HepG2 (cell line): Measurements from ENCODE around the gene CCM2L. TPM values are rescaled to one million over a fixed set of nuclear protein-coding genes. Genes with fewer than 3 reads are reported as not detected.

Experiments used
- ATAC-seq: fragments of 200-7000 bp; cut with Tn5 transposase; 3 replicates; pipeline ENCODE4 v1.9.1; 2020; ENCODE audit warnings: mild to moderate bottlenecking, moderate library complexity
- BruUV-seq: library from RNA; stranded (reverse); fragments of 400-500 nt; replicated peaks from 2 replicates; lab custom pipeline; 2021; lab: Mats Ljungman, UMichigan
- CTCF ChIA-PET: fragments of 300-600 bp; formaldehyde crosslinking; extraction: SDS; loops from one replicate; lab custom pipeline; 2021; ENCODE audit warnings: low total read pairs, inconsistent platforms, low intra/inter-chr PET ratio; lab: Yijun Ruan, JAX
- POLR2A ChIA-PET: fragments of 350-600 bp; sonication (Branson Sonifier 250); formaldehyde crosslinking; loops from one replicate; lab custom pipeline; 2020; ENCODE audit warnings: antibody characterized with exemption, inconsistent platforms; lab: Yijun Ruan, JAX
- DNase-seq: peaks from one replicate; pipeline ENCODE4 v3.0.0-alpha.2; 2015; ENCODE audit warnings: low spot score
- FAIRE-seq: peaks from 3 replicates; lab custom pipeline; 2011; peaks lifted over from hg19 to GRCh38; lab: Jason Lieb, UNC
- H2AFZ ChIP-seq: one replicate; pipeline ENCODE4 v1.6.1; 2011; ENCODE audit warnings: low read length, inconsistent platforms
- H3K27ac ChIP-seq: fragments of 300-600 bp; 3 replicates; pipeline ENCODE4 v1.8.0; 2011; ENCODE audit warnings: mixed run types, mild to moderate bottlenecking, mixed read lengths, low read length, inconsistent platforms; ENCODE audit not compliant: insufficient read depth; ENCODE audit errors: extremely low read length
- H3K27me3 ChIP-seq, 2 experiments: fragments of 200-600 bp in 1 of 2; 2 replicates in 1 of 2; 3 replicates in 1 of 2; pipeline versions ENCODE4 v1.6.0 to v1.8.0; 2011; ENCODE audit warnings: low read length in 2 of 2, mild to moderate bottlenecking in 2 of 2, moderate library complexity in 2 of 2, inconsistent platforms in 1 of 2; ENCODE audit not compliant: insufficient read depth in 2 of 2, control insufficient read depth in 1 of 2
- H3K36me3 ChIP-seq, 2 experiments: fragments of 200-600 bp in 1 of 2; replicated peaks in 1 of 2; 2 replicates in 1 of 2; 3 replicates in 1 of 2; pipeline versions ENCODE4 v1.5.1 to v1.8.0; 2011; ENCODE audit warnings: low read length in 2 of 2, inconsistent platforms in 1 of 2; ENCODE audit not compliant: insufficient read depth in 2 of 2, control insufficient read depth in 1 of 2
- H3K4me1 ChIP-seq: 2 replicates; pipeline ENCODE4 v1.5.1; 2012; ENCODE audit warnings: low read length, inconsistent platforms; ENCODE audit not compliant: insufficient read depth
- H3K4me2 ChIP-seq: 2 replicates; pipeline ENCODE4 v1.6.0; 2011; ENCODE audit warnings: low read depth, low read length, inconsistent platforms
- H3K4me3 ChIP-seq, 3 experiments: fragments of 200-600 bp in 1 of 3; sonication (generic), shearing (Covaris generic) in 1 of 3; replicated peaks in 1 of 3; 2 replicates each; pipeline ENCODE4 v1.5.1; 2011 to 2016; ENCODE audit warnings: low read length in 3 of 3, inconsistent platforms in 2 of 3, low read depth in 2 of 3, mild to moderate bottlenecking in 2 of 3, control low read depth in 1 of 3, mixed read lengths in 1 of 3; ENCODE audit not compliant: insufficient read depth in 1 of 3
- H3K79me2 ChIP-seq: one replicate; pipeline ENCODE4 v1.6.1; 2011; ENCODE audit warnings: low read length, inconsistent platforms; ENCODE audit not compliant: insufficient read depth
- H3K9ac ChIP-seq: 2 replicates; pipeline ENCODE4 v1.6.0; 2011; ENCODE audit warnings: mild to moderate bottlenecking, low read depth, low read length, inconsistent platforms; ENCODE audit not compliant: insufficient read depth
- H3K9me3 ChIP-seq: 2 replicates; pipeline ENCODE4 v1.5.1; 2012; ENCODE audit warnings: mild to moderate bottlenecking, low read length
- H4K20me1 ChIP-seq: 2 replicates; pipeline ENCODE4 v1.6.0; 2011; ENCODE audit warnings: inconsistent platforms, mild to moderate bottlenecking, low read length, moderate library complexity; ENCODE audit not compliant: insufficient read depth
- CBX1 ChIP-seq: IDR thresholded peaks from one replicate; pipeline ENCODE4 v1.6.1; 2016; ENCODE audit warnings: antibody characterized with exemption, low read depth
- CTCF ChIP-seq: sonication (generic); formaldehyde crosslinking; IDR thresholded peaks from 2 replicates; pipeline ENCODE4 v1.5.0; 2020; ENCODE audit warnings: mild to moderate bottlenecking, missing genetic modification reagents, moderate library complexity
- MEIS2 ChIP-seq: sonication (generic); formaldehyde crosslinking; IDR thresholded peaks from 2 replicates; pipeline ENCODE4 v1.9.0; 2021; ENCODE audit warnings: mild to moderate bottlenecking, missing genetic modification reagents
- MTF1 ChIP-seq: sonication (generic); formaldehyde crosslinking; IDR thresholded peaks from 2 replicates; pipeline ENCODE4 v1.5.0; 2020; ENCODE audit warnings: missing genetic modification reagents
- MXD4 ChIP-seq: IDR thresholded peaks from 2 replicates; pipeline ENCODE4 v1.6.1; 2016; ENCODE audit warnings: mild to moderate bottlenecking, missing biosample characterization, missing genetic modification reagents
- PHF20 ChIP-seq: sonication (generic); formaldehyde crosslinking; IDR thresholded peaks from 2 replicates; pipeline ENCODE4 v1.5.0; 2020; ENCODE audit warnings: mild to moderate bottlenecking, missing genetic modification reagents
- POLR2G ChIP-seq: fragments of 200-400 bp; formaldehyde crosslinking; IDR thresholded peaks from 2 replicates; pipeline ENCODE4 v1.6.1; 2018; ENCODE audit warnings: mild to moderate bottlenecking, low read depth, low read length, moderate library complexity
- SRSF4 ChIP-seq: fragments of 200-400 bp; formaldehyde crosslinking; IDR thresholded peaks from one replicate; pipeline ENCODE4 v1.6.1; 2018; ENCODE audit warnings: mild to moderate bottlenecking, low read depth, low read length, moderate library complexity; ENCODE audit not compliant: poor library complexity, severe bottlenecking
- TOE1 ChIP-seq: sonication (generic); formaldehyde crosslinking; IDR thresholded peaks from 2 replicates; pipeline ENCODE4 v1.4.0; 2020; ENCODE audit warnings: mild to moderate bottlenecking, missing genetic modification reagents
- UBTF ChIP-seq: sonication (generic); formaldehyde crosslinking; IDR thresholded peaks from 2 replicates; pipeline ENCODE4 v1.4.0; 2020; ENCODE audit warnings: mild to moderate bottlenecking, missing genetic modification reagents
- ZFP37 ChIP-seq: sonication (generic); formaldehyde crosslinking; IDR thresholded peaks from 2 replicates; pipeline ENCODE4 v1.4.0; 2020; ENCODE audit warnings: missing genetic modification reagents, borderline replicate concordance
- ZNF282 ChIP-seq: fragments of 450-650 bp; IDR thresholded peaks from 2 replicates; pipeline ENCODE4 v1.6.1; 2018; ENCODE audit not compliant: partially characterized antibody
- ZNF547 ChIP-seq: sonication (generic); formaldehyde crosslinking; IDR thresholded peaks from 2 replicates; pipeline ENCODE4 v1.5.1; 2020; ENCODE audit warnings: mild to moderate bottlenecking, missing genetic modification reagents
- ZNF619 ChIP-seq: sonication (generic); formaldehyde crosslinking; IDR thresholded peaks from 2 replicates; pipeline ENCODE4 v1.4.0; 2020; ENCODE audit warnings: mild to moderate bottlenecking, missing genetic modification reagents
- ZNF777 ChIP-seq: sonication (generic); formaldehyde crosslinking; IDR thresholded peaks from 2 replicates; pipeline ENCODE4 v1.4.0; 2020; ENCODE audit warnings: missing genetic modification reagents
- WGBS: methylation state at CpG from one replicate; pipeline ENCODE4 v1.1.6; 2017; ENCODE audit warnings: low lambda C conversion rate; 5-methylcytosine and 5-hydroxymethylcytosine counted together
- in situ Hi-C: cut with HindIII; loops from 2 replicates; pipeline ENCODE4 v1.10.0; 2017; ENCODE audit warnings: low pct_unique_long_range_greater_than_20kb; ENCODE audit not compliant: extremely low pct_ligation_motif_present
- intact Hi-C: fragments of 100-400 bp; cut with micrococcal nuclease; formaldehyde crosslinking; loops from one replicate; pipeline ENCODE4 v1.10.0; 2022; ENCODE audit not compliant: unreplicated experiment
- polyA plus RNA-seq, 8 experiments: library from polyadenylated mRNA; depleted of rRNA in 3 of 8; stranded (reverse) in 7 of 8; unstranded in 1 of 8; fragments of >200 nt; fragmentation: Illumina TruSeq in 4 of 8; extraction: Trizol in 4 of 8; gene quantifications; 2 replicates each; pipeline versions ENCODE4 v1.2.1 to v1.2.3, GENCODE V29; 2011 to 2016; ENCODE audit warnings: low read depth in 4 of 8, missing spikeins in 1 of 8, mixed read lengths in 1 of 8; ENCODE audit not compliant: insufficient read depth in 1 of 8
- total RNA-seq, 5 experiments: library from RNA; depleted of rRNA; stranded (reverse); fragments of >200 nt; fragmentation: Illumina TruSeq; extraction: Trizol; gene quantifications; 2 replicates each; pipeline ENCODE4 v1.2.3, GENCODE V29; 2016; ENCODE audit warnings: low read depth in 1 of 5
- TF ChIP-seq, protein P1 (sequence below): sonication (generic); formaldehyde crosslinking; IDR thresholded peaks from 2 replicates; pipeline ENCODE4 v1.4.0; 2020; ENCODE audit warnings: missing genetic modification reagents
- TF ChIP-seq, protein P2 (sequence below): sonication (generic); formaldehyde crosslinking; IDR thresholded peaks from 2 replicates; pipeline ENCODE4 v1.4.0; 2020; ENCODE audit warnings: missing genetic modification reagents, borderline replicate concordance

Gene CCM2L
- total and polyA plus RNA-seq, 2 of the 13 experiments (the other 11 are each of a cell fraction or from before 2014, with no cell fraction given), result 0.15 TPM; not detected in 1

- Histone ChIP-seq H4K20me1 (no peaks in the 10 kb centered on the region; the same call in 1 of the 2 replicates), H3K9me3 (no peaks in the 10 kb centered on the region), H3K4me3 (peak overlapping the region; percentile 43 to 81 (median 58); a peak in 4 of 6 replicates), H3K9ac (no peak overlapping the region), H3K79me2 (no peaks in the 10 kb centered on the region), H3K4me1 (peaks cover 13% of the 10 kb centered on the region), H3K27me3 (peaks cover 15 to 70% of the 10 kb centered on the region in 2 experiments; a peak in 4 of 5 replicates), H2AFZ (no peak overlapping the region), H3K4me2 (peak overlapping the region; percentile 97), H3K27ac (no peak overlapping the region), H3K36me3 (no peaks in the 10 kb centered on the region)
- POLR2A ChIA-PET, result no interaction called here
- BruUV-seq, result no TSS peak
- ATAC-seq (peak; percentile 17), FAIRE-seq (no peak), DNase-seq (no peak)
- 0% methylated on average over 10 of the region's 42 CpGs for WGBS
- CTCF ChIA-PET, result interaction anchor here (1.7 kb wide), 1 partner anchor 12 kb away, joined by 4 read pairs; no protein-coding TSS in a partner anchor
- in situ Hi-C loops, result no loop called here
- intact Hi-C loops, result loop anchor here (5.0 kb wide), 1 partner anchor 167 kb away; no protein-coding TSS in a partner anchor
- TF ChIP-seq MEIS2 (CRISPR knock-in tag), result 0 out of 2 replicates have a peak, but pooled peaks have one; percentile 5
- no peak for TF ChIP-seq ZNF619 (CRISPR knock-in tag)
- peak; percentile 92 for TF ChIP-seq ZNF777 (CRISPR knock-in tag)
- TF ChIP-seq ZFP37 (CRISPR knock-in tag), result no peak
- no peak for TF ChIP-seq PHF20 (CRISPR knock-in tag)
- TF ChIP-seq POLR2G, result no peak
- TF ChIP-seq SRSF4, result no peak
- no peak for TF ChIP-seq MXD4 (CRISPR knock-in tag)
- TF ChIP-seq MTF1 (CRISPR knock-in tag), result no peak
- TF ChIP-seq CTCF (CRISPR knock-in tag), result peak; percentile 35; the same call in 1 of the 2 replicates
- TF ChIP-seq TOE1 (CRISPR knock-in tag), result no peak
- TF ChIP-seq ZNF282, result no peak
- TF ChIP-seq, protein P1, sequence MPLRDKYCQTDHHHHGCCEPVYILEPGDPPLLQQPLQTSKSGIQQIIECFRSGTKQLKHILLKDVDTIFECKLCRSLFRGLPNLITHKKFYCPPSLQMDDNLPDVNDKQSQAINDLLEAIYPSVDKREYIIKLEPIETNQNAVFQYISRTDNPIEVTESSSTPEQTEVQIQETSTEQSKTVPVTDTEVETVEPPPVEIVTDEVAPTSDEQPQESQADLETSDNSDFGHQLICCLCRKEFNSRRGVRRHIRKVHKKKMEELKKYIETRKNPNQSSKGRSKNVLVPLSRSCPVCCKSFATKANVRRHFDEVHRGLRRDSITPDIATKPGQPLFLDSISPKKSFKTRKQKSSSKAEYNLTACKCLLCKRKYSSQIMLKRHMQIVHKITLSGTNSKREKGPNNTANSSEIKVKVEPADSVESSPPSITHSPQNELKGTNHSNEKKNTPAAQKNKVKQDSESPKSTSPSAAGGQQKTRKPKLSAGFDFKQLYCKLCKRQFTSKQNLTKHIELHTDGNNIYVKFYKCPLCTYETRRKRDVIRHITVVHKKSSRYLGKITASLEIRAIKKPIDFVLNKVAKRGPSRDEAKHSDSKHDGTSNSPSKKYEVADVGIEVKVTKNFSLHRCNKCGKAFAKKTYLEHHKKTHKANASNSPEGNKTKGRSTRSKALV (CRISPR knock-in tag), result no peak
- TF ChIP-seq CBX1, result no peak
- TF ChIP-seq, protein P2, sequence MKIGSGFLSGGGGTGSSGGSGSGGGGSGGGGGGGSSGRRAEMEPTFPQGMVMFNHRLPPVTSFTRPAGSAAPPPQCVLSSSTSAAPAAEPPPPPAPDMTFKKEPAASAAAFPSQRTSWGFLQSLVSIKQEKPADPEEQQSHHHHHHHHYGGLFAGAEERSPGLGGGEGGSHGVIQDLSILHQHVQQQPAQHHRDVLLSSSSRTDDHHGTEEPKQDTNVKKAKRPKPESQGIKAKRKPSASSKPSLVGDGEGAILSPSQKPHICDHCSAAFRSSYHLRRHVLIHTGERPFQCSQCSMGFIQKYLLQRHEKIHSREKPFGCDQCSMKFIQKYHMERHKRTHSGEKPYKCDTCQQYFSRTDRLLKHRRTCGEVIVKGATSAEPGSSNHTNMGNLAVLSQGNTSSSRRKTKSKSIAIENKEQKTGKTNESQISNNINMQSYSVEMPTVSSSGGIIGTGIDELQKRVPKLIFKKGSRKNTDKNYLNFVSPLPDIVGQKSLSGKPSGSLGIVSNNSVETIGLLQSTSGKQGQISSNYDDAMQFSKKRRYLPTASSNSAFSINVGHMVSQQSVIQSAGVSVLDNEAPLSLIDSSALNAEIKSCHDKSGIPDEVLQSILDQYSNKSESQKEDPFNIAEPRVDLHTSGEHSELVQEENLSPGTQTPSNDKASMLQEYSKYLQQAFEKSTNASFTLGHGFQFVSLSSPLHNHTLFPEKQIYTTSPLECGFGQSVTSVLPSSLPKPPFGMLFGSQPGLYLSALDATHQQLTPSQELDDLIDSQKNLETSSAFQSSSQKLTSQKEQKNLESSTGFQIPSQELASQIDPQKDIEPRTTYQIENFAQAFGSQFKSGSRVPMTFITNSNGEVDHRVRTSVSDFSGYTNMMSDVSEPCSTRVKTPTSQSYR (CRISPR knock-in tag), result no peak
- no peak for TF ChIP-seq ZNF547
- peak; percentile 17; the same call in 1 of the 2 replicates for TF ChIP-seq UBTF (CRISPR knock-in tag)
Measured at GRCh38 chr20:32019156-32019510, 8.9 kb downstream of the CCM2L start.
